GM19468 (cell line): Measurements from ENCODE around the gene IRX1.

Experiments
- ATAC-seq: cut with Tn5 transposase; IDR thresholded peaks from one replicate; pipeline ENCODE4 v1.9.1; 2021; ENCODE audit warnings: mild to moderate bottlenecking, moderate library complexity, moderate number of reproducible peaks; ENCODE audit not compliant: unreplicated experiment; ENCODE audit errors: extremely low read depth

The IRX1 gene

DNA sequence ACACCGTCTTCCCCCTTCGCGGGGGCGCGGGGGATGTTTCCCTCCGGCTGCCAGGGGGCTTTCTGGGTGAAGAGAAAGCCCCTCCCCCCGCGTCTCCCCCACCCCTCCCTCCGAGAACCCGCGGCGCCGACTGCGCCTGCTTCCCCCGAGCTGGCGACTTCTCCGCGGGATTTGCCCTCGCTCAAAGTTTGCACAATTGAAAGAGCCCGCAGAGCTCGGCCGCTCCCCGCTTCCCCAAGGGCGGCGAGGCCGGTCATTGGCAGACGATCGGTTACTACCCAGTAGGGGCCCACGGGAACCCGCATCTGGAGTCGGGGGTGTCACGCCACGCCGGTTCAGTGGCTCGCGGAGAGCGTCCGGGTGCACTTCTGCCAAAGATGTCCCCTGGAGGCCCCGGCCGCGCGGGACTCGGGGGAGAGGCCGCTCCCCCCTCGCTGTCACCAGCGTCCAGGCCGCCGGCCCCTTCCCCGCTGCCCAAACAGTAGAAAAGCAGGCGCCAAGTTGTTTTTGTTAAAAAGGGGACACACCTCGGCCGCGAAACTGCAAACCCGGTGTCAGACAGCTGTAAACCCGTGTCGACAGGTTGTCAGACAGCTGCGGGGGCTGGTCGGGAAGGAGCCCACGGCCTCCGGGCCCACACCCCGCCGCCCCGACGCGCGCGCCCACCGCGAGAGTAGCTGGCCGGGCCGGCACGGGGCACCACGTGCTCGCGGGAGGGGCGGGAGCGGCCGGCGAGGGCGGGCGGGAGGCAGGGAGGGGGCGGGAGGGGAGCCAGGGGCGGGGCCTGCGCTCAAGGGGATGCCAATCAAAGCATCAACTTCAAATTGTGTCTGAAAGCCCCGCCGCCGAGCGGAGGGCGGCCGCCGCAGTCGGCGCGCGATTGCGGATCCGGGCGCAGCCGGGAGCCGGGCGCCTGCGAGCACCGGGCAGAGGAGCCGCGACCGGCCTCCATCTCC is at the start of gene IRX1:
Gene IRX1, plus strand, starts transcription at position 827 of the 956 bp plus-strand sequence. CDS start 274 bp downstream, outside the sequence.
- ATAC-seq: no peak

DNA sequence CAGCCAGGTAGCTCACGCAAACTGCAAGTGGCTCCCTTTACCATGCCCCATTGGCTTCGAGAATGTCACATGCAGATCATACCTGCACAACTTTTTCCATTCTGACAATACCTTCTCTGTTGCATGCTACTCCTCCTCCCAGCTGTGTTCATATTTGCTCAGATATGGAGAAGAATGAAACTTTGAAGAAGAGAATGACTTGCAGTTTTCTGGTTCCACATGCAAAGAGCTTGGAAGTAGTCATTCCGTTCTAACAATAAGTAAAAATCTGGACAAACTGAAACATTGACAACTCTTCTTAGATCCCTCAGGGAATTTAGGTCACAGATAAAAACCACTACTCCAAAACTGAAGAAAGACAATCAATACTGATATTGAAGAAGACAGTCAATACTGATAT is 49.6 kb upstream of the IRX1 start:
- ATAC-seq: no peak

GRCh38 chr5:3564116-3564515 is 31.5 kb upstream of the IRX1 start:
- no peak for ATAC-seq

- no peak for ATAC-seq
Measured at GRCh38 chr5:3564827-3565518, 30.7 kb upstream of the IRX1 start.

GRCh38 chr5:3584724-3585531 is 10.7 kb upstream of the IRX1 start:
- ATAC-seq: no peak

DNA sequence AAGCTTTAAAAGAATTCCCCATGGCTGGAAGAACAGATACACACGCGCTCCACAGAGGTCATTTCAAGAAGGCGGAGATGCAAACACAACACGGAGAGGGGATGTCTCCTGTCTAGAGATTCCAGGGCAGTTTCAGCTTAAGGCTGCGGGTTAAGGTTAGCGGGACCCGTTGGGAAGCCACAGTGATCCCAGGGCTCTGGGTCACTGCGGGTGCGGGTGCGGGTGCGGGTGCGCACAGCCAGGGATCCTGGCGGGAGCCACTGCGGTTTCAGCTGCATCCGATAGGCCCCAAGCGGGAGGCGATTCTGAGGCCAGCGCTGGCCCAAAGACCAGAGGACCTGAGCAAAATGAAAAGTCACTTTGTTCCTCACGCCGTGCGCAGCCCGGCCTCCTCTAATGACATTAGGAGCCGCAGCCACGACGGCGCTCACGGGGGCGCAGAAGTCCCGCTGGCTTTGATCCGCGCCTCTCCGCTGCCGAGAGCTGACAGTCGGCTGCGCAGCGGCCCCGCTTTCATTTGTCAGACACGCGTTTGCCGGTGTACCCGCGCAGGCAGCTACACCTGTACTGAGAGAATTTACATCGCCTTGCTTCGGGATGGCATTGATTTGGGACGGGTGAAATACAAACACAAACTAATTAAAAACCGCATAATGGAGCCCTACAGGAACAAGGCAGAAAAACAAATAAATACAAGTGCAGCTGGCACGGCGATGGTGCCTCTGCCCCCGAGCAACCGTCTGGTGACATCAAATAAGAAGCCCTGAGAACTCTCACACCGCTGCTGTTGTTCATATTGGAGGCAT is 5.3 kb upstream of the IRX1 start:
- ATAC-seq: no peak

DNA sequence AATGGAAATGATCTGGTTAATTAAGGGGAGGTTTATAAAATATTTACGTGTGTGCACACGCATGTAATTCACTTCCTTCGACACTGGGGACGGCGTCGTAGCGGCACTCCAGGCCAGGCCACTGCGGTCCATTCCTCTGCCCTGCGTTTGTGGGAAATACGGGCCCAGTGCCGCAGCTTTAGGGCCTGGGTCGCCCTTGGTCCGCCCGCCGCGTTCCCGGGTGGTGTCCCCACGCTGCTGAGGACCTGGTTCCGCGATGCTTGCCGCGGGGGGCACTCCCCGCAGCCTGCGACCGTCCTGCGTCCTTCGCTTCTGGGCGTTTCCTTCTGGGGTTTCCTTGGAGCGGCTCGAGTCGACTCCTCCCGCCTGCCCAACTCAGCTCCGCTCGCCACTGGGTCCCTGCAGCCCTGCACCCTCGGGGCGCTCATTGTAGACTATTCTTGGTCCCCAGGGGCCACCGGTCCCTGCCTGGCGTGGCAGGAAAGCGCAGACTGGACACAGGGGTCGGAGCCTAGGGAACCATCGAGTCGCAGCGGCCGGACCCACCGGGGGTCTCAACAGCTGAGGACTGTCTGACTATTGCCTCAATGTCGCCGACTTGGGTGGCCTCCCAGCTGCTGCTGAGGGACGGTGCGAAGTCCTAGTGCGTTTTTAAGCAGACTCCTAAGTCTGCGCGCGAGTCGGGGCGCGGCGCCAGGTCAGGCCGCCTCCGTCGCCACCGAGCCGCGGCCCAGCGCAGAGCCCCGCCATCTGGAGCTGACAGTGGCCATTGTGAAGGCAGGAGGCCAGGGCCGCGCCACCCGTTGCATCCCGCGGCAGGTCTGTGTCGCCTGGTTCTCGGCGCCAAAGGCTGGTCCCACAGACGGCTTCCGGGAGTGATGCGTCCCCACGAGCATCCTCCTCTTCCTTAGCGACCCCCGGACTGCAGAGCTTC is 4.4 kb upstream of the IRX1 start:
- ATAC-seq: no peak

GRCh38 chr5:3592298-3592697 is 3.3 kb upstream of the IRX1 start:
- no peak for ATAC-seq

GRCh38 chr5:3593771-3594509 is 1.7 kb upstream of the IRX1 start:
- ATAC-seq: no peak

DNA sequence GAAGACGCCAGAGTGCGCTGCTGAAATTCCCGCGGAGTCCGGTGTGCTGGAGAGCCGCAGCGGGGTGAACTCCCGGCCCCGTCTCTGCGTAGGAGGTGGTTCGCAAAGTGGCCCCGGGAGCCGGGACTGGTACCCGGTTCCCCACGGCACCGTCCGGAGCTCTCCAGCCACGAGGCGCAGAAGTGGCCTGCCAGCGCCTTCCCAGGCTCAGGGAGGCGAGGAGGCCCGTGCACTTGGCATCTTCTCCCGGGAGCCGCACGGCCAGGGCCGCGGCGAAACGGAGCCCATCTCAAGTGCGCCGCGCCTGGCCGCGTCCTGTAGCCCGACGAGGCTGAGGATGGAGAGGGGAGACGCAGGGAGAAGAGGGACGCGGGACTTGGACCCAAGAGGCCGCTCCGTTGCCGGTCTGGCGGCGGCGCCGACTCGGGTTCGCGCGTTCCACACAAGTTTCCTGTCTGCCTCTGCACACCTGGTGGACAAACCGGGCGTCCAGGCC is 1.1 kb upstream of the IRX1 start:
- no peak for ATAC-seq

DNA sequence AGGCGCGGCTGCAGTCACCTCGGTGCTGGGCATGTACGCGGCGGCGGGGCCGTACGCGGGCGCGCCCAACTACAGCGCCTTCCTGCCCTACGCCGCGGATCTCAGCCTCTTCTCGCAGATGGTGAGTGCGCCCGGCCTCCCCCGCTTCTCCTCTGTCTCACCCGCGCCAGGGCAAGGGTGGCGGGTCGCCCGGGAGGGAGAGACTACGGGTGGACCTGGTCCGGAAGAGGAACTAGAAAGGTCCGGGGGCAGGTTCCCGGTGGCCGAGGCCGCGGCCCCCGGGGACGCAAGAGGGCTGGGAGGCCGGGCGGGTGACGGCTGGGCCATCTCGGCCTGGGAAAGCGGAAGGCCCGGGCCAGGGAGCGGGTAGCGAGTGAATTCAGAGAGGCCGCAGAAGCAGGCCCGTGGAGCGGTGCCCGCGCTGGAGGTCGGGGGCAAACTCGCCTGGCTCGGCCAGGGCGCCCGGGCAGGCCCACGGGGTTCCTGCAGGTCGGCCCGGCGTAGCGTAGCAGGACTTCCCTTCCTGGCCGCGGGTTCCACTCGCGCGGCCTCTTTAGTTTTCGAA is 711 bp downstream of the IRX1 start:
- ATAC-seq: no peak

- ATAC-seq: no peak
Measured at GRCh38 chr5:3596857-3597166, 1.2 kb downstream of the IRX1 start.

- ATAC-seq: no peak
Measured at GRCh38 chr5:3597167-3598007, 1.8 kb downstream of the IRX1 start.

GRCh38 chr5:3598207-3598606 is 2.6 kb downstream of the IRX1 start:
- ATAC-seq: no peak

DNA sequence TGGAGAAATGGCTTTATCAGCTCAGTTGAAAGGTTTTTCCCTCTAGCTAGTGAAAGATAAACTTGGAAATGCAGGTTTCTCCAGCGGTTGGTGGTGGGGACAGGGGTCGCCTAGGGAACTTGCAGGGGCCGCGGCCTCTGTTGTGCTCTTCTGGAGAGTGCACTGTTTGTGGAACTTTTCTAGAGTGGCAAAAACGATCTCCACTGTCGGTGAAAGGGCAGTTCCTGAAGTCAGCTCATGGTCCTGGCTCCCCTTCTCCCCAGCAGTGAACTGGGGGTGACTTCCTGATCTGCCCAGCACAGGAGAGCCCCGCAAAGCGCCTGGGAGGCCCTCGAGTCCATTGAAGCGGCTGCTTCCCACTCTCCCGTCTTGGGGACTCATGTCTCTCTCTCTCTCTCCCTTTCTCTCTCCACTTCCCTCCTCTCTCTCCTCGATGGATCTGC is 3.2 kb downstream of the IRX1 start:
- ATAC-seq: no peak

DNA sequence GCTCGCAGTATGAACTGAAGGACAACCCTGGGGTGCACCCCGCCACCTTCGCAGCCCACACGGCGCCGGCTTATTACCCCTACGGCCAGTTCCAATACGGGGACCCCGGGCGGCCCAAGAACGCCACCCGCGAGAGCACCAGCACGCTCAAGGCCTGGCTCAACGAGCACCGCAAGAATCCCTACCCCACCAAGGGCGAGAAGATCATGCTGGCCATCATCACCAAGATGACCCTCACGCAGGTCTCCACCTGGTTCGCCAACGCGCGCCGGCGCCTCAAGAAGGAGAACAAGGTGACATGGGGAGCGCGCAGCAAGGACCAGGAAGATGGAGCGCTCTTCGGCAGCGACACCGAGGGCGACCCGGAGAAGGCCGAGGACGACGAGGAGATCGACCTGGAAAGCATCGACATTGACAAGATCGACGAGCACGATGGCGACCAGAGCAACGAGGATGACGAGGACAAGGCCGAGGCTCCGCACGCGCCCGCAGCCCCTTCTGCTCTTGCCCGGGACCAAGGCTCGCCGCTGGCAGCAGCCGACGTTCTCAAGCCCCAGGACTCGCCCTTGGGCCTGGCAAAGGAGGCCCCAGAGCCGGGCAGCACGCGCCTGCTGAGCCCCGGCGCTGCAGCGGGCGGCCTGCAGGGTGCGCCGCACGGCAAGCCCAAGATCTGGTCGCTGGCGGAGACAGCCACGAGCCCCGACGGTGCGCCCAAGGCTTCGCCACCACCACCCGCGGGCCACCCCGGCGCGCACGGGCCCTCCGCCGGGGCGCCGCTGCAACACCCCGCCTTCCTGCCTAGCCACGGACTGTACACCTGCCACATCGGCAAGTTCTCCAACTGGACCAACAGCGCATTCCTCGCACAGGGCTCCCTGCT is 3.8 kb downstream of the IRX1 start:
- no peak for ATAC-seq
